GM19438 (cell line): ENCODE results near the gene TRPC4AP.
"Not testable (repeated sequence)": the region's sequence is repeated elsewhere in the genome, so short reads cannot be mapped to it uniquely, and the experiment has no call there.

ENCODE experiments used
- ATAC-seq: cut with Tn5 transposase; IDR thresholded peaks from one replicate; pipeline ENCODE4 v1.9.1; 2021; ENCODE audit warnings: low read depth; ENCODE audit not compliant: unreplicated experiment

The TRPC4AP gene

DNA sequence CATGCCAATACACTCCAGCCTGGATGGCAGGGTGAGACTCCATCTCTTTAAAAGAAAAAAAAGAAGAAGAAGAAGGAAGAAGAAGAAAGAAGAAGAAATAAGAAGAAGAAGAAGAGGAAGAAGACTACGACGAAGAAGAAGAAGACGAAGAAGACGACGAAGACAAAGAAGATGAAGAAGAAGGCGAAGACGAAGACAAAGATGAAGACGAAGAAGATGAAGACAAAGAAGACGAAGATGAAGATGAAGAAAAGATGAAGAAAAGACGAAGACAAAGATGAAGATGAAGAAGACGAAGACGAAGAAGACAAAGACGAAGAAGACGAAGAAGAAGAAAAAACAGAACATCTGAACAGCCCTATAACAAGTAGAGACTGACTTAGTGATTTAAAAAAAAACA lies 33.0 kb downstream of the TRPC4AP start:
- no peak for ATAC-seq

DNA sequence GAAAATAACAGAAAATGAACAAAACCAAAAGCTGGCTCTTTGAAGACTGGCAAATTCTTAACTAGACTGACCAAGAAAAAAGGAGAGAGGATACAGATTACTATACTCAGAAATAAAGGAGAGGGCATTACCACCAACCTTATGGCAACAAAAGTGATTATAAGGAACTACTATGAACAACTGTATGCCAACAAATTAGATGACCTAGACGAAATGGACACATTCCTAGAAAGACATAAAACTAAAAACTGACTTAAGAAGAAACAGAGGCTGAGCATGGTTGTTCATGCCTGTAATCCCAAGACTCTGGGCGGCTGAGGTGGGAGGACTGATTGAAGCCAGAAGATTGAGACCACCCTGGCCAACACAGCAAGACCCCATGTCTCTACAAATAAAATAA lies 33.5 kb downstream of the TRPC4AP start:
- no peak for ATAC-seq

GRCh38 chr20:35055445-35056276 lies 36.9 kb downstream of the TRPC4AP start:
- ATAC-seq, result no peak

- ATAC-seq, result no peak
These were observed 37.8 kb downstream of the TRPC4AP start for GRCh38 chr20:35054814-35055213.

DNA sequence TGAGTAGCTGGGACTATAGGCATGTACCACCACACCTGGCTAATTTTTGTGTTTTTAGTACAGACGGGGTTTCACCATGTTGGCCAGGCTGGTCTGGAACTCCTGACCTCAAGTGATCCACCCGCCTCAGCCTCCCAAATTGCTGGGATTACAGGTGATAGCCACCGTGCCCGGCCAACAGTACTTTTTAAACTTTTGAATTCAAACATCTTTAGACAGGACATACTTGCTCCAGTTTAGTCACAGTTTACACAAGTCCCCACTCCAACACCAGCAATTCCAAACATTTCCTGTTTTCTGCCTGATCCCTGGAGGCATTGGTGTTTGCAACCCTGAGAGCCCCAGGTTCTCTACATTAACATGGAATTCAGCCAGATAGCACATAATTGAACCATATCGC lies 40.0 kb downstream of the TRPC4AP start:
- ATAC-seq, result not testable (repeated sequence)

GRCh38 chr20:35049776-35050352 lies 42.7 kb downstream of the TRPC4AP start:
- no peak for ATAC-seq

DNA sequence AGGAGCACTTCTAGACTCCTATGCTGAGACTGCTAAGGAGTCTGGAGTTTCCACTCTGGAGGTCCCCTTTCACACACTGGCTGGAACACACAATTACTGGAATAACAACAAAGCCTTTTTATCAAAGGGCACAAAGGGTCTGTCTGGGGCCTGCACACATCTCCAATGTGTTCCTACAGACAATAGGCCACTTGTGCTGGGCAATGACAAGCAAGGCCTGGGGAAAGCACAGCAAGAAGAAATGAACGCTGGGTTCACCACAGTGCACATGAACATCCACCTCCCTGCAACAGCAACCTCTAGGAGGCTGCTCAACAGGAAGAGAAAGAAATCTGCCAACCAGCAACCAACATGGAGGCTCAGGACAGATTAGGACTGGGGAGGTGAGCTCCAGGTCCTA lies 43.9 kb downstream of the TRPC4AP start:
- no peak for ATAC-seq

DNA sequence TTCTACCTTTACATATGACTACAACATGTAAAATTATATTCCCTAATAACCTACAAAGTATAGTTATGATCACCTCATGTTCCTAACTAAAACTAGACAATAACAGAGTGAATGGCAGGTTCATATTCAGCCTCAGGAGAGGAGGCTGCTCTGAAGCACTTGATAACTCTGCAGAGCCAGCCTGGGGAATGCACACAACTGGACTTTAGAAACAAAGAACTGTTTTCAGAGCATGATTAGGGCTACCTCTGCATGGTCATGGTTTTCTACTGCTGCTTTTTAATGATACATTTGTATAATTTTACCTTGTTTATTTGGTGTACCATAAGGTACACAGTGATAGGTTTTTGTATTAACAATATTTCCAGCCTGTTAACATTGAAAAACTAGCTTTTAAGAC lies 50.3 kb downstream of the TRPC4AP start:
- no peak for ATAC-seq

GRCh38 chr20:35040646-35041045 lies 52.0 kb downstream of the TRPC4AP start:
- no peak for ATAC-seq

DNA sequence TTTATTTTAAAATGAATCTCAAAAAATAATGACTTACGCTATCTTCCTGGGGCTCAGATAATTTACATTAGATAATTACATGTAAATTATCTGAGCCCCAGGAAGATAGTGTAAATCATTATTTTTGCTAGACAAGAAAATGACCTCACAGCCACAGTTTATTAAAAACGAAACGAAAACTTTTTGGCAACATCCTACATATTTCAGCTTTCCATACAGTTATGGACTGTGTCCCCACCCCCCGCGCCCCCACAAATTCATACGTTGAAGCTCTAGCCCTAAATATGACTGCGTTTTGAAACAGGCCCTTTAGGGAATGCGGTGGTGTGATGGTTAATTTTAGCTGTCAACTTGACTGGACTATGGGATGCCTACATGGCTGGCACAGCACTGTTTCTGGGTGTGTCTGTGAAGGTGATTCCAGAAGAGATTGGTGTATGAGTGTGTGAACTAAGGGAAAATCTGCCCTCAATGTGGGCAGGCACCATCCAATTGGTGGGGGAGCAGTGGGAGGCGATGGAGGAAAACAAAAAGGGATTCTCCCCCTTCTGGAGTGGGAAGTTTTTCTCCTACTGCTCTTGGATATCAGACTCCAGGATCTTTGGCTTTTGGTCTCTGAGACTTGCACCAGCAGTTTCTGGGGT lies 52.6 kb downstream of the TRPC4AP start:
- ATAC-seq, result no peak

DNA sequence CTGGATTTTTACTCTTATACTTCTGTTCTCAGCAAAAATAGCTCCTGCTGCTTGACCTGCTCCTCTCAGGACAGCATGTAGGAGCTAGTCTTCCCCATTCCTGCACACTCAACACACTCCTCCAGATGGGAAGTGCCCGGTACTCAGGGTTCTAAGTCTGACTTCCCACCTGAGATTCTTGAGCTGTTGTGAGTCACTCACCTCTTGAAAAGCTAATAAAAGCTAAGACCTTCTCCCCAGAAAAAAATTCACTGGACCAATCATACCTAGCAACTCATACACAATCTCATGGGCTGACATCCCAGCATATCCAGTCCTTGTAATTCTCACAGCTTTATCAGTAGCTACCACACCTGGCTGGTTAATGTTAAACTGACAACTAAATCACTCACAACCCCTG lies 53.5 kb downstream of the TRPC4AP start:
- ATAC-seq, result no peak

DNA sequence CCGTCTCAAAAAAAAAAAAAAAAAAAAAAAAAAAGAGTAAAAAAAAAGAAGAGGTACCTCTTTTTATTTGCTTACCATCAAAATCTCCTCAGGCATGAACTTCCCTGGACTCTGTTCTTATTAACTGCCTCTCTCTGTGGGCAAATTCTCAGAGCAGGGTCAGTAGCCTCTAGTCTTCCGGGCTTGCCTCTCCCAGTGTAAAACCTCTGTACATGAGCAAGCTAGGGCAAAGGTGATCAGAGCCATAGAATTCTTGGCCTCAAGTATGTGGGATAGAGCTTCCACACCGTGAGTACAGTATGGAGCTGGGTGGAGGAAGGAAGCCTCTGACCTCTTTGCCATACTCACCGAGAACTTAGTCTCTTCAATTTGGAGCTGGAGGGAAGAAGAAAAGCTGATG lies 58.5 kb downstream of the TRPC4AP start:
- ATAC-seq, result no peak

- no peak for ATAC-seq
These were observed 62.5 kb downstream of the TRPC4AP start for GRCh38 chr20:35030136-35030535.

DNA sequence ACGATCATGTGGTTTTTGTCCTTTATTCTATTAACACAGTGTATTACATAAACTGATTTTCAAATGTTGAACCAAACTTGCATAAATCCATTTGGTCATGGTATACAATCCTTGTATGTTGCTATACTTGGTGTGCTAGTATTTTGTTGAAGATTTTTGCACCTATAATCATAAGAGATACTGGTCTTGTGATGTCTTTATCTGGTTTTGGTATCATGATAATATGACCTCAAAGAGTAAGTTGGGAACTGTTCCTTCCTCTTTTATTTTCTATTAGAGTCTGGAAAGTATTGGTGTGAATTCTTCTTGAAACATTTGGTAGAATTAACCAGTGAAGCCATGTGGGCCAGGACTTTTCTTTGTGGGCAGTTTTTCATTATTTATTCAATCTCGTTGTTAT lies 65.3 kb downstream of the TRPC4AP start:
- no peak for ATAC-seq

GRCh38 chr20:35025116-35025515 lies 67.5 kb downstream of the TRPC4AP start:
- no peak for ATAC-seq

GRCh38 chr20:35023624-35024023 lies 69.0 kb downstream of the TRPC4AP start:
- no peak for ATAC-seq

GRCh38 chr20:35021831-35022230 lies 70.8 kb downstream of the TRPC4AP start:
- no peak for ATAC-seq

DNA sequence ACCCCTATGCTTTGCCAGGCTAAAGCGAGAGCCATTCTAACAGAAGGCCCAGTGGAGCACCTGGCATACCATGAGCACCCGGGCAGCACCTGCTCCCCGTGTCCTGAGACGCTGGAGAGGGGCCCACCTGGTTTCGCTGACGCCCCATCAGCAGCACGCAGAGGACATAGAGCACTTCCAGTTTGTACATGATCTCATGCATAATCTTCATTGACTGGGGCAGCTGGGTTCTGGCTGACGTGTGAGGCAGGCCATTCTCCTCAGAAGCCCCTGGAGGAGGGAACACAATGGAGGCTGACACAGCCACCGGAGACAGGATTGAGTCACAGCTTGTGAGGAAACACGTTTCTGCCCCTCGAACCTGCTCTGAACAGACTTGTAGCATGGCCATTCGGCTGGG lies 71.5 kb downstream of the TRPC4AP start:
- ATAC-seq, result no peak

- no peak for ATAC-seq
These were observed 72.3 kb downstream of the TRPC4AP start for GRCh38 chr20:35020108-35020928.

DNA sequence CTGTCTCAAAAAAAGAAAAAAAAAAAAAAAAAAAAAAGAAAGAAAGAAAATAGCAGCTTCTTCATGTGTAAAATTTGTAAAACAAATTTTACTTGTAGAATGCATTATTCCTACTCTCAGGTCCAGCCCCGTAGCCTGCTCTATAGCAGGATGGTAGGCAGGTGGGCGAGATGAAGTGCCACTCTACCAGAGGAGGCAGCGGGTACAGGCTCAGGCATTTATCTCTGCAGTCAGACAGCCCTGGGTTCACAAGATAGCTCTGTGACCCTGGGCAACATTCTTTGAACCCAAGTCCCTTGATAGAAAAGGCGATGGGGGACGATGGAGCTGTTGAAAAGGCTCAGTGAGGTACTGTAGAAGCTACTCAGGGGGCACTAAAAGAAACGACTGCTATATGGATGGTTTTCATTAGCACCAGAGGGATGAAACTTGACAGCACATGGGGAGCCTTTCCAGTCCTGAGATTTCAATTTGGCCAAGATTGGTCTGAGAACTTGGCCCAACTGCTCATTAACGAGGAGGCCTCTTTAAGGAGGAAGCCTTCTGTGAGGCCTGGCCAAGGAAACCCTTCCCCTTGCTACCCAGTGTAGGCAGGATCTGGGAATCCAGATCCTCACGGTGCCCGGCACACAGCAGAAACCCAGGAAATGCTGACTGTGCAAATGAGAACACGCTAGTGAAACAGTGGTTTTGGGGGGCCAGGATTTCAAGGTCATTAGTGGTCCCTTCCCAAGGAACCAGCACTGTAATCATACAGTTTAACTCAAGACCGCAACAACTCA lies 73.8 kb downstream of the TRPC4AP start:
- no peak for ATAC-seq
